HG03039 (cell line): ENCODE data around the gene KRT6C.

Source experiments
- ATAC-seq: cut with Tn5 transposase; IDR thresholded peaks from one replicate; pipeline ENCODE4 v1.9.1; 2021; ENCODE audit warnings: mild to moderate bottlenecking, moderate library complexity; ENCODE audit not compliant: unreplicated experiment

Gene KRT6C

DNA sequence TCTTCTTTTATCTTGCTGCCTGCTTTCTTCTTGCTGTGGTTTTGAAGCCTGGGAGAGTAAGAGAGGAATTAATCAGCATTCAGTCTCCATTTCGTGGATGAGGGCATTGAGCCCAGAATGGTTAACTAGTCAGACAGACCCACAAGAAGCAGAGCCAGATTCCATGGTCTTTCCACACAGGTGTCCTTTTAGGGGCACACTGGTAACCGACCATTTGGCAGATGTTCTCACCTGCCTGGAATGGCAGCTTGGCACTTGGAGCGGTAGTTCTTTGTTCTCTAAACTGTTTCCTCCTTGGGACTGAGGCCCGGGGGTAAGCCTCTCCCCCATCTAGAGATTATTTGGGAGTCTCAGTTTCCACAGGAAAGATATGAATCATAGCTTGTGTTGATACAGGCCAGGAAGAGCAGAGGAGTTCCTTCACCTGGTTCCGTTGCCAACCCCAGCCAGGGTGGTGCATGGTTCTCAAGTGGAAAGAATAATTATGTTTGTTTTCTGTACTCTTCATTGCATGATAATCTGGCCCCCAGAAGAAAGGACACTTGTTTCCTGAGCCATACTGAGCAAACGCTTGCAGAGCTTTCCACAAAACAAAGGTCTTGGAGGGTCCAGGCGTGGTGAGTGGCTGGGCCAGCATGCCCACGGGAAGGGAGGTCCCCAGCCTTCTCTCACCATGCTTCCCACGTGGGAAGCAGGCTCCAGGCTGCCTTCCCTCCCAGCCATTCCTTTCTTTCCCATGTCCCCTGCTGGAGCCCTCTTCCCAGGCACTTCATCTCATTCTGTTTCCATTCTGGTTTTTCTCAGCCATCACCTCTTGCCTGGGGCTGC is 37.4 kb downstream of the KRT6C start:
- ATAC-seq = no peak

DNA sequence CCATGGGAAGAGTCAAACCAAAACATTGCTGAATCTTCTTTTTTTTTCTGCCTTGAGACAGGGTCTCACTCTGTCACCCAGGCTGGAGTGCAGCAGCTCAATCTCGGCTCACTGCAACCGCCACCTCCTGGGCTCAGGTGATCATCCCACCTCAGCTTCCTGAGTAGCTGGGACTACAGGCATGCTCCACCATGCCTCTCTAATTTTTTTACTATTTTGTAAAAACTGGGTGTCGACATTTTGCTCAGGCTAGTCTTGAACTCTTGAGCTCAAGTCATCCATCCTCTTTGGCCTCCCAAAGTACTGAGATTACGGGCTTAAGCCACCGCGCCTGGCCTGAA is 38.0 kb downstream of the KRT6C start:
- ATAC-seq = no peak

DNA sequence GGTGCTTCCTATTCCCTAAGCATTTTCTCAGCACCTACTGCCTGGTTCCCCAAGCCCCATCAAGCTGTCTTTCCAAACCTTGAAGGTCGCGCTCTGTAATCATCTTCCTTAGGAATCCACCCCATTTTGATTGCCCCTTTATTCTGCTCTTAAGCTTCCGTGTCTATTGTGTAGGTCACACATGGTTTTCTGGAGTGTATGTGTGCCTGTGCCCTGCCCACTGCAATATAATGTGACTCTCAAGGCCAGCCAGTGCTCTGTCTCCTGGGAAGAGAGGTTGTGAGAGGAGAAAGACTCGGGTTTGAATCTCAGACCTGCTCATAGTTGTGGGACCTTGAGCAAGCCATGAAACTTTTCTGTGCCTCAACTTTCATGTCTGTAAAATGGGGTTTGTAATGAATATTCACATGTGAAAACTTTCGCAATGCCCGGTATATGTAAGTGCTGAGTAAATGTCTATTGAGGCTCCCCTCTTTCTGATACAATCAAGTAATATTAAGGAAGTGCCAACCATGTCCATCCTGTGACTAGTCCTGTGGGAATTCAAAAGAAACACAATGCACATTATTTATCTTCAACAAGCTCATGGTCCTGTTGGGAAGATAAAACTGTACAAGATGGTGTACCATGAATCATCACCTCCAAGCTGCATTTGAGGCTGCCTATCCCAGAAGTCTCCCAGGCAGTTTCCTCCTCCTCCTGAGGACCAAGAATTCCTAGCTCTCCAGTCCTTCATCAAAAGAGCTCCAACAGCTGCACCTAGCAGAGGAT is 38.7 kb downstream of the KRT6C start:
- no peak for ATAC-seq

DNA sequence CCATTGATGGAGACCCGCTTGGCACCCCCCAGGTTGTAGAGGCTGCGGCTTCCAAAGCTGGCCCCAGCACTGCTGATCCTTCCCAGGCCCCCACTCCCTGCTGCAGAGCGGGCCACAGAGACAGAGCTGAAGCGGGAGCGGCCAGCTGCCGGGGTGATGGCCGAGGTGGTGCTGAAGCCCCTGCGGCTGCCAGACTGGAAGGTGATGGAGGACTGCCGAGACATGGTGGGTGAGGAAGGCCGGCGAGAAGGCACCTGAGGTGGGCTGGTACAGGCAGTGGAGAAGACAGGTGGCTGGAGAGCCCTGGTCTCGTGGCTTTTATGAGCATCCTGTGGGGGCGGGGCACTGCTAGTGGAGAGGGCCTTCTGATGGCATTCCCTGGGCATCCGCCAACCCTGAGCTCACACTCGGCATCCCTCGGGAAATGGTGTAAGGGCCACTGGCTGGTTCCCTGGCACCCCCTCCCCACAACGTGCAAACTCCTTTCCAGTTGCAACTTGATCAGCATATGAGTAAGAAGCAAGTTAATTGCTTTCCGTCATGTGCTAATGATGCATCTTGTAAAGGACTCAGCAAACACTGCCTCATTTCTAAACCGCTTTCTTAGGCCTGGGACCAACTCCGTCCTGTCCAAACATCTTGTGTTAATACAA is 39.4 kb downstream of the KRT6C start, which contains the start of gene KRT75:
KRT75 (minus strand) TSS at position 291 of the 653 bp plus-strand sequence; CDS start at position 224, 67 bp downstream.
- ATAC-seq = no peak

DNA sequence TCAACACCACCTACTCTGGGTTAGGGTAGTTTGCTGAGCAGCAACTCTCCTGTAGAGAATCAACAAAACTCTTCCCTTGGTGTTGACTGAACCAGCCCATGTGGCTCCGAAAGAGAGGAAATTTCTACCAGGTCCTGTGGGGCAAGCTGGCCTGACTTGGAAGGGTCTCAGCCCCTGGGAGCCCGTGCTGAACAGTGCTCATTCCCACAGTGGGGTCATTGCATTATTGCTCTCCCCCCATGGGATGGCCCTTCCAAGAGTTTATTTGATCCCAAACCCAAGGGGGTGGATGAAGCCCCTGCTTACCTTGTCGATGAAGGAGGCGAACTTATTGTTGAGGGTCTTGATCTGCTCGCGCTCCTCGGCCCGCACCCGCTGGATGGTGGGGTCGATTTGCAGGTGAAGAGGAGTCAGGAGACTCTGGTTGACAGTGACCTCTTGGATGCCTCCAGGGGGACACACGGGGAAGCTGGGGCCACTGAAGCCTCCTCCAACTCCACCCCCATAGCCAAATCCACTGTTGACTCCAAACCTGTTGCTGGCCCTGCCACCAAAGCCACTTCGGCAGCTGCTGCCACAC is 40.0 kb downstream of the KRT6C start:
- no peak for ATAC-seq

DNA sequence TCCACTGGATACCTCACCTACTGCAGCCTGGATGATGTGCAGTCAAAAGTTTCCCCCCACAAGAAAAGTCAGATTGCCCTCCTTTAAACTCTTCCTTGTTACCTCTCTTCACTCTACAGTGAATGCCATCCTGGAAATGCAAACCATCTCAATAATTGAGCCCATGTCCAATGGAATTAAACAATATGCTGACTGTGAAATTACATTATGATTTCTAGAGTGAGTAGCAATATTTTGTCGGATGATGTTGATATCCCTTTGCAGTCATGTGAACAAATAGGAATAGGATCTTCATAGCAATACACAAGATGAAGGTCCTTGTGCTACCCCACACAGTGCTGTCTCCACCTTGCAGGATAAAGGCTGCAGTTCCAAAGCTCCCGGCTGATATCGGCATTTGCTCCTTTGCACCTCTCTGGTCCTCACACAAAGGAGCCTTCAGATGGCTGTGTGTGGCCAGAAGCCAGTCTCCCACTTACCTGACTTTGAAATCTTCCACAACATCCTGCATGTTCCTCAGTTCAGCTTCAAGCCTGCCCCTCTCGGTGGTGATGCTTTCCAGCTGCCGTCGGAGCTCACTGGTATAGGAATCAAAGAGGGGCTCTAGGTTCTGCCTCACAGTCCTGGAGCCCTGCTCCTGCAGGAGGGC is 40.9 kb downstream of the KRT6C start:
- ATAC-seq = no peak

DNA sequence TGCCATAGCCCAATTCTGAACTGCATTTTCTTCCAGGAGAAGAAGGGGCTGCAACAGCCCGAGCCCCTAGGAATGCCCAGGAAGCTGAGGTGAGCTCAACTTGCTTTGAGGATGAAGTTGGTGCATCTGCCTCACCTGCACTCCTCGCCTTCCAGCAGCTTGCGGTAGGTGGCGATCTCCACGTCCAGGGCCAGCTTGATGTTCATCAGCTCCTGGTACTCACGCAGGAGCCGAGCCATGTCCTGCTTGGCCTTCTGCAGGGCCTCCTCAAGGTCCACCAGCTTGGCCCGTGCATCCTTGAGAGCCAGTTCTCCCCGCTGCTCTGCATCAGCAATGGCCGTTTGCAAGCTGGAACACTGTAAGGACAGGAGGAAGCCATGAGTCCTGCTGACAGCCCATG is 45.5 kb downstream of the KRT6C start:
- no peak for ATAC-seq

DNA sequence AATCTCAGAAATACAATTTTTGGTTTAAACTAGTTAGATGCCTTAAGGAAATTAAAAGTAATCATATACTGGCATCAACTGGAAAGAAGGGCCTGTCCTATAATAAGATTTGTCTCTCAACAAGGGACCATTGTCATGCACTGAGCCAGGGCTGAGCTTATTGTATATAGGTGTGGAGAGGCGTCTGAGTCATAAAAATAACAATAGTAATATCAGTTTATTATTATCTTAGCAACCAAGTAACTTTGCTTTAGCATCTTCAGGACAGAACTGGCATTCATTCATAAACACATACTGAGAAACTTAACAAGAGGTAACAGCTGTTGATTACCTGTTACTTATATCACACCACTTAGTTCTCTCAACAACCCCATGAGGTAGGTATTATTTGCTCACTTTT is 46.5 kb downstream of the KRT6C start:
- no peak for ATAC-seq

DNA sequence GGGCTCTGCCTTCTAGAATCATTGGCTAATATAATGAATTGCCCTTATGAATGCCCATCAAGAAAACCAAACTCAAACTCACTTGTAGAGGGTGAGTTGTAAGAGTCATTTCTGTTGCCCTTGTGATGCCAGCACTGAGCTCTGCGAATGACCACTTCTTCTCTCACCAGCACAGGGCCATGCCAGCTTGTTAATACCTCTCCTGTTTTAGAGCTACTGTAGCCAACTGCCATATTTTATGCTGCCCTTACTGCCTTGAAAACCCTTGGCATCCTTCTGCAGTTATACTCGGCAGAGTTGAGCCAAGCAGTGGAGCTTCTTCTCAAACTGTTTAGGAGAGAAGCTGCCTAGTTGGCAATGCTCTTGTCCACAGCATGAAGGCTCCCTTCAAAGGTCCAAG is 47.6 kb downstream of the KRT6C start:
- ATAC-seq = no peak

DNA sequence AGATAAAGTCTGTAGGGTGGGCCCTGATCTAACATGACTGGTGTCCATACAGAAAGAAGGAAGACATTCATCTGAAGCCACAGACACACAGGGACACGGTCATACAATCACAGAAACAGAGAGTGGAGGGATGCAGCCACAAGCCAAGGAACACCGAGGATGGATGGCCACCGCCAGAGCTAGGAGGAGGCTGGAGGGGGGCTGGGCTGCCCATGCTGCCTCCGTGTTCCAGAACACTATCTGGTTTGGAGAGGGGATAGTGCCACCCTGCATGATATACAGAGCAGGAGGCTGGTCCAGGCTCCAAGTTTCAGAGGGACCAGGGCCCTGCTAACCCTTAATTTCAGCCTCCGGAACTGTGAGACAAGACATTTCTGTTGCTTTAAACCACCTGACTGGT is 48.1 kb downstream of the KRT6C start:
- no peak for ATAC-seq

DNA sequence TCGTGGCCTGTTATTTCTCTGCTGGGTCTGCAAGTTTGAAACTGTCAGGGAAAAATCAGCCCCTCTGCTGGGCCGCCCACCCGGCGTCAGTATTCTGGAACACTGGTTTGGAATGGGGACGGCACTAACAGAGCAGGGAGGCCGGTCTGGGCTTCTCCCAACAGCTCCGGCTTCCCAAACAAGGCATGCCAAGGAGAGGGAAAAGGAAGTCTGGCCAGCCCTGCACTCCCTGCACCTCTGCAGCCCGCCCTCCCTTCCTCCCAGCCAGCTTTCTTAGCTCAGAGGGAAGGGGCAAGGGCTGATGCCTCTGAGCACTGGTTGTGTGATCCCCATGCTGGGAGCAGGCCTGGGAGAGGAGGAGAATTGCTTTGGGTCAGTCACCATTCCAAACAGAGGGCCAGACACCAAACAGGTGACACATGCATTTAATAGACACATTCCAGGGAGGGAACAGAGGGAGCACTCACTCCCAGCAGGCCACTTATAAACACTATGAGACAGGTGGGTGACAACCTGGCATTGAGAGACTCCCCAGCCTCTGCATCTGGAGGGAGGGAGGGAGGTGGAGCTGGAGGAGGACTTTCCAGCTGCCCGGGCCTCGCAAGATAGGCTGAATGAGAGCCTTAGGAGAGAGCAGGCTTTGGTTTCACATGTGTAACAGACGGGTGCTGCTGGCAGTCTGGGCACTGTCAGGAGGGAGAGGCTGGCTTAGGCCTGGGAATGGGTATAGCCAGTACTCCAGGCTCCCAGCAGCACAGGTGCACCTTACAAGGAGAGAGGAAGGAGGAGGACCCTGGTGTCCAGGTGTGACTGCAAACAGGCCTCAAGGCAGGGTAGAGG is 49.7 kb downstream of the KRT6C start:
- ATAC-seq = no peak

DNA sequence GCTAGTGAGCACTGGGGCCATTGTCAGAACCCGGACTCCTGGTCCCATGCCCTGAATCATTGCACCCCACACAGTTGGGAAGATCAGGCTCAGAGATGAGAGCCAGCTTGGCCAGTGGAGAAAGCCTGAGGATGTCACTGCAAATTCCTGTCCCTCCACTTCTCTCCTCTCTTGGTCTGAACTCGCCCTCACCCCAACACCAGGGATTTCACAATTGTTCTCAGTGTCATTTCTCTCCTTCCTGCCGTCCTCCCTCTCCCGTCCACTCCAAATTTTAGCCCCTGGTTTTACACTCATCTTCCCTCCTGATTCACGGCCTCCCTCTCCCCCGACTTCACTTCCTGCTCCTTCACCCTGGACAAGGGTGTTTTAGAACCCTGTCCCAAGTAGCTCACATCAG is 50.6 kb downstream of the KRT6C start:
- ATAC-seq = no peak

DNA sequence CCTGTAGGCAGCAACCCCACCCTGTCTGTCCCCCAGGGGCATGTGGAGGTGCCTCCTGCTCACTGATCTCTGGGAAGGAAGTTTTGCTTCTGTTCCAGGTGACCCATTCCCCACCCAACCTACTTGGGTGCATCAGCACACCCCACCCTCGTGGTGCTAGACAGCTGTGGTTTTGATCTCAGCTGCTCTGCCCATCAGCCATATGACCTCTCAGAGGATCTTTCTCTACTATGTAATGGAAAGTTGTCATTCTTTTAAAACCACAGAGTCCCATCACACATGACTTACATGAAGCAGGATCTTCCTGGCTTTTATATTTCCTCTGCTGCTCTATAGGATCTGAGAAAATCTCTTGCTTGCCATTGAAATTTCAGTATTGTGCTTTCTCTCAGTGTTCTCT is 53.9 kb downstream of the KRT6C start:
- ATAC-seq = no peak

DNA sequence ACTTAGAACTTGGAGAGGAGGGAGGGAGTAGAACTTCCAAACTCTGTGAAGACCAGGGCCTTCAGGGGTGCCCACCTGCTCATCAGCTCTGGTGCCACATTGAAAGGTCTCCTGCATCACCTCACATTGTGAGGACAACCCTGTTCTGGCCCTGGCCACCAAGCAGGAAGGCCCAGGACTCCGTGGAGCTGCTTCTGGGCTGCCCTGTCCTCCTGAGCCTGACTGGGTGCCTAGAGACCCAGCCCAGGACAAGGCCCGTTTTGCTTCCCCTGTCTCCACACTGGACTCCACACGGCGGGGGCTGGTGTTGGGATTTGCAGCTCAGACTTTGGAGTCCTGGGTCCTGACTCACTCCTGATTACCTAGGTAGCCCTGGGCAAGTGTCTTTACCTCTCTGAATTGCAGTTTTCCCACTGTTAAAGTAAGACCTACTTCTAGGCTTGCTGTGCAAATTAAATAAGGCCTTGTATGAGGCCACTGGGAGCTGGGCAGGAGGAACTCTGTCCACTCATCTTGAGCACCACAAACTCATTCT is 55.0 kb downstream of the KRT6C start:
- no peak for ATAC-seq
